Neural cell (in vitro differentiated cells): ENCODE measurements around the gene IQCK.

Source experiments
- EZH2 ChIP-seq: fragments of 200-600, 300-800 bp; shearing (Covaris generic), sonication (generic); IDR thresholded peaks from 2 replicates; pipeline ENCODE4 v1.6.1; 2014; ENCODE audit warnings: antibody characterized with exemption, low read length, borderline replicate concordance, mild to moderate bottlenecking; ENCODE audit not compliant: insufficient read depth, poor library complexity, severe bottlenecking
- POLR2AphosphoS5 ChIP-seq: IDR thresholded peaks from 2 replicates; pipeline ENCODE4 v1.6.1; 2012
- RAD21 ChIP-seq: fragments of 450-650 bp; conservative IDR thresholded peaks from 2 replicates; pipeline ENCODE4 v1.6.1; 2014; ENCODE audit warnings: antibody characterized with exemption, mild to moderate bottlenecking, moderate library complexity
- TAF1 ChIP-seq: IDR thresholded peaks from 2 replicates; pipeline ENCODE4 v1.6.1; 2012; ENCODE audit warnings: low read depth
- TF ChIP-seq, protein P1 (sequence below): fragments of 450-650 bp; IDR thresholded peaks from 2 replicates; pipeline ENCODE4 v1.5.1; 2014; ENCODE audit warnings: antibody characterized with exemption, mild to moderate bottlenecking, moderate library complexity; ENCODE audit not compliant: poor library complexity, severe bottlenecking

- TF ChIP-seq, protein P1, sequence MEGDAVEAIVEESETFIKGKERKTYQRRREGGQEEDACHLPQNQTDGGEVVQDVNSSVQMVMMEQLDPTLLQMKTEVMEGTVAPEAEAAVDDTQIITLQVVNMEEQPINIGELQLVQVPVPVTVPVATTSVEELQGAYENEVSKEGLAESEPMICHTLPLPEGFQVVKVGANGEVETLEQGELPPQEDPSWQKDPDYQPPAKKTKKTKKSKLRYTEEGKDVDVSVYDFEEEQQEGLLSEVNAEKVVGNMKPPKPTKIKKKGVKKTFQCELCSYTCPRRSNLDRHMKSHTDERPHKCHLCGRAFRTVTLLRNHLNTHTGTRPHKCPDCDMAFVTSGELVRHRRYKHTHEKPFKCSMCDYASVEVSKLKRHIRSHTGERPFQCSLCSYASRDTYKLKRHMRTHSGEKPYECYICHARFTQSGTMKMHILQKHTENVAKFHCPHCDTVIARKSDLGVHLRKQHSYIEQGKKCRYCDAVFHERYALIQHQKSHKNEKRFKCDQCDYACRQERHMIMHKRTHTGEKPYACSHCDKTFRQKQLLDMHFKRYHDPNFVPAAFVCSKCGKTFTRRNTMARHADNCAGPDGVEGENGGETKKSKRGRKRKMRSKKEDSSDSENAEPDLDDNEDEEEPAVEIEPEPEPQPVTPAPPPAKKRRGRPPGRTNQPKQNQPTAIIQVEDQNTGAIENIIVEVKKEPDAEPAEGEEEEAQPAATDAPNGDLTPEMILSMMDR = no peak
- TF ChIP-seq TAF1 = no peak
- TF ChIP-seq RAD21 = no peak
- no peak for TF ChIP-seq POLR2AphosphoS5
- TF ChIP-seq EZH2 = no peak
Measured at GRCh38 chr16:19767497-19767896, 49.4 kb downstream of the IQCK start.
